NOMO-1 treated with DMSO at 0.1 percent for 48 hours (cell line): ENCODE results near the gene WIZ.
"Not testable (repeated sequence)": the region's sequence is repeated elsewhere in the genome, so short reads cannot be mapped to it uniquely, and the experiment has no call there.

ENCODE experiments used
- DNase-seq: peaks from one replicate; lab custom pipeline; 2025; ENCODE audit not compliant: unreplicated experiment; lab: John Stamatoyannopoulos, UW

The WIZ gene, protein sequence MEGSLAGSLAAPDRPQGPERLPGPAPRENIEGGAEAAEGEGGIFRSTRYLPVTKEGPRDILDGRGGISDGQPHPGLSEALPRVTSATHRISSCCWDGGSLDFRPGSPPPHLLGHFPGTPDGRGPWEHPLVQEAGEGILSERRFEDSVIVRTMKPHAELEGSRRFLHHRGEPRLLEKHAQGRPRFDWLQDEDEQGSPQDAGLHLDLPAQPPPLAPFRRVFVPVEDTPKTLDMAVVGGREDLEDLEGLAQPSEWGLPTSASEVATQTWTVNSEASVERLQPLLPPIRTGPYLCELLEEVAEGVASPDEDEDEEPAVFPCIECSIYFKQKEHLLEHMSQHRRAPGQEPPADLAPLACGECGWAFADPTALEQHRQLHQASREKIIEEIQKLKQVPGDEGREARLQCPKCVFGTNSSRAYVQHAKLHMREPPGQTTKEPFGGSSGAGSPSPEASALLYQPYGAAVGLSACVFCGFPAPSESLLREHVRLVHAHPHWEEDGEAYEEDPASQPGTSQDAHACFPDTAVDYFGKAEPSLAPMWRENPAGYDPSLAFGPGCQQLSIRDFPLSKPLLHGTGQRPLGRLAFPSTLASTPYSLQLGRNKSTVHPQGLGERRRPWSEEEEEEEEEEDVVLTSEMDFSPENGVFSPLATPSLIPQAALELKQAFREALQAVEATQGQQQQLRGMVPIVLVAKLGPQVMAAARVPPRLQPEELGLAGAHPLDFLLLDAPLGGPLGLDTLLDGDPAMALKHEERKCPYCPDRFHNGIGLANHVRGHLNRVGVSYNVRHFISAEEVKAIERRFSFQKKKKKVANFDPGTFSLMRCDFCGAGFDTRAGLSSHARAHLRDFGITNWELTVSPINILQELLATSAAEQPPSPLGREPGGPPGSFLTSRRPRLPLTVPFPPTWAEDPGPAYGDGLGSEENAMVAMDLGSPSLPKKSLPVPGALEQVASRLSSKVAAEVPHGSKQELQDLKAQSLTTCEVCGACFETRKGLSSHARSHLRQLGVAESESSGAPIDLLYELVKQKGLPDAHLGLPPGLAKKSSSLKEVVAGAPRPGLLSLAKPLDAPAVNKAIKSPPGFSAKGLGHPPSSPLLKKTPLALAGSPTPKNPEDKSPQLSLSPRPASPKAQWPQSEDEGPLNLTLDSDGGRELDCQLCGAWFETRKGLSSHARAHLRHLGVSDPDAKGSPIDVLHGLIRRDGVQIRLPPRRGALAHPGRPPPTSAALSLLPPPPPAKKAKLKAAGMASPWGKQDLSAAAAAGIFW (N-terminal part only)

DNA sequence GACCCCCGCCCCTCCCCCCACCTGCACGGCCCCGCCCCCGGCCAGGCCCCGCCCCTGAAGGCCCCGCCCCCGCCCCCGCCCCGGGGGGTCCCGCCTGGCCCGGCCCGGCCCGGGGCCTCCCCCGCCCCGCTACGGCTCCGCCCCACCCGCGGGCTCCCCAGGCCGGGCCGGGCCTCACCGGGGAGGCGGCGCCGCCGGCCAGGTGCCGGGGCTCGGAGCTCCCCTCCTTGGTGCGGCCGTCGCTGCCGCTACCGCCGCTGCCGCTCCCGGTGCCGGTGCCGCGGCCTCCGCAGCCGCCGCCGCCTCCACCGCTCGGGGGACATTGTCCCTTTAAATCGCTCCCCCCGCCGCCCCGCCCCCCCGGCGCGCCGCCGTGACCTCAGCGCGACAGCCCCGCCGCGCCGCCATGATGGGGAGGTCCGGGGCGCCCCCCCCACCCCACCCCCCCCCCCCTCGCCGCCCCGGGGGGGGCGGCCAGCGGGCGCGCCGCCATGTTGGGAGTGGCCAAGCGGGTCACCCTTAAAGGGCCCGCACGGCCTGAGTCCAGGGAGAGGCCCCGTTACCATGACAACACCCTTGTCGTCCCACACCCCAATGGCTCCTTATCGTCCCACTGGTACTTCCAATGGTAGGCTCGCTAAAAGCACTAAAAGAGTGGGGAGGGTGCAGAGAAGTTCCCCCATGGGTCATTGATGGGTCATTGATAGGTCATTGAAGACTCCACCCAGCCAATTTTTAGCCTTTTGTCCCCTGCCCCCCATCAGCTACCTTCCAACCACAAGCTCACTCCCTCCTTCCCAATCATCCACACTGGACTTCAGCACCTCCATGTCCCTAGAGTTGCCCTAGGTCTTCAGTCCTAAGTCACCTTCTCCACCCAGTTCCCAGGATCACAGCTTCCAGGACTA lies at the start of gene WIZ:
Gene WIZ (minus strand): TSS at position 337 of the 908 bp plus-strand sequence. CDS start 1,649 bp downstream, outside the sequence.
- DNase-seq, result peak; percentile 48

DNA sequence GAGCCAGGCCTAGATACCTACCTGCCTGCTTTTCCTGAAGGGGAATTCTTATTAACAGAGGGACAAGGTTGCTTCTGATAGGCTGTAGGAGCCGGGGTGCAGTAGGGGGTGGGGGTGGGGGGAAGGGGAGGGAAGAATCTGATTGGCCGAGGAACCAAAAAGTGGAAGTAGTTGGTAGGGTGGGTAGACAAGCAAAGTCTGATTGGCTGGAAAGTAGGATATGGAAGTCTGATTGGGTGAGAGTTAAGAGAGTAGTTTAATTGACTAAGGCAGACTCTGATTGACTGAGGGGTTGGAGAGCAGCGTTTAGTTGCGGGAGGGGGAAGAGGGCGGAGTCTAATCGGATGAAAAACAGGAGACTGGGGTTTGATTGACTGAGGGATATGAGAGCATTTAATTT lies 49.2 kb upstream of the WIZ start:
- DNase-seq, result no peak

DNA sequence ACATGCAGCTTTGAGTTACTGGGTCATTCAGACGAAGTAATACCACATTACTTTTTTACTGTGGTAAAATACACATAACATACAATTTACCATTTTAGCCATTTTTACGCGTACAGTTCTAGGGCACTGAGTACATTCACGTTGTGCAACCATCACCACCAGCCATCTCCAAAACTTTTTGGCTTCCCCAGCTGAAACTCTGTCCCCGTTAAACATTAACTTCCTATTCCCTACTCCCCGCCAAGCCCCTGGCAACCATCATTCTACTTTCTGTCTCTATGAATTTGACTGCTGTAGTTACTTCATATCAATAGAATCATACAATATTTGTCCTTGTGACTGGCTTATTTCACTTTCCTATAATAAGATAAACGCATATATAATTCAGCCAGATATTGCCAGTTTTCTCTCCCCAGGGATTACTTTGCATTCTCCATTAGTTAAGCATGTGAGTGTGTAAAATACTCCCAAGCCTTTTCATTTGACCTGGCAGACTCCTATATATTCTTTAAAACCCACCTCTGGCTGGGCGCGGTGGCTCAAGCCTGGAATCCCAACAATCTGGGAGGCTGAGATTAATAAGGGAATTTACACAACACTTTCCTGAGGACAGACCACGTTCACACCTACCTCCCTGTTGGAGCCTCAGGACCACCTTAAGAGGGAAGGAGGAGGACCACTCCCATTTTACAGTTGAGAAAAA lies 48.6 kb upstream of the WIZ start:
- no peak for DNase-seq

DNA sequence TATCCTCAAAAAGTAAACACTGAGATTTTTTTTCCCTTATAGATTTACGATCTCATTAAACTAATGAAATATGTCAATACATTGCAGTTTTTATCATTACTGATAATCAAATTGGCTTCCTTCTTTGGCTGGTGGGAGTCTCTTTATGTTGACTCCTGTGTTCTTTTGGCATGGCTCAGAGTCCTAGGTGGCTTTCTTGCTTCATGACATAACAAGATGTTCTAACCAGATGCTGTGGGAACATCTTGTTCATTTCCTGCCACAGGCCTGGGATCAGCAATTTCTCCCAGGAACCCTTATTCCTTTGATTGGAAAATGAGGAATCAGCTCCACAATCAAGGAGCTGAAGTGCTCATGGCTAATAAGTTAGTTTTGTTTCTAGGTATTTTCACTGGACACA lies 45.4 kb upstream of the WIZ start:
- DNase-seq, result no peak

DNA sequence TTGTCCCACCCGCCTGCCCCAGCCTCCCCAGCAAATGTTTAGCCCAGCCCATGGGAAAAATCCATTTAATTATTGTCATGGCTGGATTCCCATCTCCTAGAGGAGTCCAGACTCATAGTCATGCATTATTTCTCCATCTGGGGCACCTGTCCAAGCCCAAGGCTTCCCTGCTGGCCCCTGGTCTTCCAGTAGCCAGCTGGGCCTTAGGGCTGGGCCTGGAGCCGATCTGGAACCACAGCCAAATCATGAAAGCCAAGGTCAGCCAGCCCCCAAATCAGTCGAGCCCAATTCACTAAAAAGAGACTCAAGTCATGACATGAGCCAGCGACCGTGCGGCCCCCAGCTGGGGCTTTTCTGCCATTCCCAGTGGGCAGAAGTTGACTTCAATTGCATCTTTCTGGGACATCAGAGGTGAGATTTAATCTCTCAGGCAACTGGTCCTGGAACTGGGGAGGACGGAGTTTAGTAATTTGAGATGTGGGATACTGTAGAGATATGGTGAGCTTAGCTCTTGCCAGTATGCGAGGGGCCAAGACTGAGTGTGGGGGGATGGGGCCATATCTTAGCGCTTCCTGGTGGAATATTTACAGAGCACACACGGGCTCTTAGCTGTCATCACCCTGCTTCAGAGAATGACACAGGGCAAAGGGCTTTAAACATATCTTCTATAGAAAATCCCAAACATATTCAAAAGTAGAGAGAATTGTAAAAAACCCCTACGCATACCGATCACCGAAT lies 38.9 kb upstream of the WIZ start:
- DNase-seq, result no peak

DNA sequence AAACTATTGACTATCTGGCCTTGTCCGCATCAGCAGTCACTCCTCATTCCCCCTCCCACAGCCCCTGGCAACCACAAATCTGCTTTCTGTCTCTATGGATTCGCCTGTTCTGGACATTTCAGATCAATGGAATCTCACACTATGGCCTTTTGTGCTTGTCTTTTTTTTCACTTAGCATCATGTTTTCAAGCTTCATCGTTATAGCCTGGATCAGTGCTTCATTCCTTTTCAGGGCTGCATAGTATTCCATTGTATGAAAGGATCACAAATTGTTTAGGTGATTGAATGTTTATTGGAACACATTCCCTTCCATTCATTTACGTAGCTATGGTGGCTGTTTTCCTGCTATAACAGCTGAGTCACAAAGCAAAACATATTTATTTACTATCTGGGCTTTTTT lies 37.3 kb upstream of the WIZ start:
- DNase-seq, result no peak

DNA sequence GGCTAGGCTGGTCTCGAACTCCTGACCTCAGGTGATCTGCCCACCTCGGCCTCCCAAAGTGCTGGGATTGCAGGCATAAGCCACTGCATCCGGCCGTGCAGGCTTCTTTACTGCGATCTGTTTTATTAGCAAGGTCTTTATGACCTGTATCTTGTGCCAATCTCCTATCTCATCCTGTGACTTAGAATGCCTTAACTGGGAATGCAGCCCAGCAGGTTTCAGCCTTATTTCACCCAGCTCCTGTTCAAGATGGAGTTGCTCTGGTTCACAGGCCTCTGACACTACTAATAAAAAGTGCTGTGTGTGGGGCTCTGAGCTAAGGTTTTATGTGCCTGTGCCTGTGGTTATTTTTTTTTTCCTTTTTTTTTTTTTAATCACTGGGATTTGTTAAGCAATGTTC lies 36.0 kb upstream of the WIZ start:
- DNase-seq, result not testable (repeated sequence)

DNA sequence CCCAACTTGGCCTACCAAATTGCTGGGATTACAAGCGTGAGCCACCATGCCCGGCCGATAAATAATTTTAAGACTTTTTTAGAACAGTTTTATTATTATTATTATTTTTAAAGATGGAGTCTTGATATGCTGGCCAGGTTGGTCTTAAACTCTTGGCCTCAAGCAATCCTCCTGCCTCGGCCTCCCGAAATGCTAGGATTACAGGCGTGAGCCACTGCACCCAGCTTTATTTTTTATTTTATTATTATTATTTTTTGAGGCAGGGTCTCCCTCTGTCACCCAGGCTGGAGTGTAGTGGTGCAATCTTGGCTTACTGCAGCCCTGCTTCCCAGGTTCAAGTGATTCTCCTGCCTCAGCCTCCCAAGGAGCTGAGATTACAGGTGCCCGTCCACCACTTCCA lies 31.2 kb upstream of the WIZ start:
- DNase-seq, result not testable (repeated sequence)

DNA sequence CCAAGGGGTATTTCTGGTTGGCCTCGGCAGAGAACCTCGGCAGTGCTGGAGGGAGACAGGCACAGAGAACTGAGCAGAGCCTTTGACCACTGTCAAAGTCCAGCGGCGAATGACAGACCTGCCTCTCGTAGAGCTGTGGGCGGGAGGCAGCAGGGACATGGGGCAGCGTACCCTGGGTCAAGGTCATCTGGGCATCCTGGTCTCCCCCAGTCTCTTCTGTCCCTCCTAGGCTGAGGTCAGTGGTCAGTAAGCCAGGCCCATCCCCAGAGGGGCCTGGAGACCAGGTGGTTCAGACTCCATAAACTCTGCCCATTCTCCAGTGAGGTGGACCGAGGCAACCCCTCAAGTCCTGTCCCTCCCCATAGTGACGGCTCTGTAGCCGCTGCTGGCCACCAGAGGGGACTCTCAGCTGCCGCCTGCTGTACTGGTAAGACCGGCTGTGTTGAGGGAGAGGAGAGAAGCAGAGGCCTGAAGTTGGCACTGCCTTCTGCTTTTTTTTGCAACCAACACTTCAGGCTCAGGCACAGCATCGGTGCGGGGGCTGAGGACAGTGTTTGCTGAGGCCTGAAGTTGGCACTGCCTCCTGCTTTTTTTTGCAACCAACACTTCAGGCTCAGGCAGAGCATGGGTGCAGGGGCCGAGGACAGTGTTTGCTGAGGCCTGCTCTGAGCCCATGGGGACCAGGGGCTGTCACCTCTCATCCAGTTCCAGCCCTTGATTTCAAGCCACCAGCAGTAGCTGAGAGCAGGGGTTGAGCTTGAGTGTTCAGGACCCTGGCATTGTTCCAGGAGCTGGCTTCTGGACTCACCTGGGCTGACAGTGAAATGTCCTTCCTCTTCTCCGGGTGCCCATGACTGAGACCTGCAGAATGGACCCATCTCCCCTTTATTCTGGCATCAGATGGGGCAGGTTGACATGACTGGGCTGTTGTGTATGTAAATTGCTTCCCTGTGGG lies 29.9 kb upstream of the WIZ start, which contains the start of gene PGLYRP2:
Gene PGLYRP2 (minus strand): TSS at position 111 of the 955 bp plus-strand sequence. CDS start 130 bp downstream, outside the sequence.
- no peak for DNase-seq

DNA sequence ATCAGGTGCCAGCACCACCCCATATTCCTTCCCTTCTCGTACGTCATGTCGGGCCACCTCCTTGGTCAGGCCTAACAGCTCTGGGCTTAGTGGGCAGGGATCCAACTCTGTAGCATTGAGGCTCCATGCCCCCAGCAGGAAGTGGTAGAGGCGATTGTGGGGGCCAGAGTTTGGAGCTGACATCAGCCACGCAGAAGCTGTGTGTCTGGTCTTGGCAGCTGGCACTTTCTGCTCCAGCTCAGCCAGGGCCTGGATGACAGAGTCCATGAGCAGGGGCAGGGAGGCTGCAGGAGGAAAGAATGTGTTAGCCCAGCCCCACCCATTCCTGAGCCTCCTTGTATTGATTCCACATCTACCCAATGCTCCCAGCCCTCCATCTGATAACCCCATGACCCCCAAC lies 26.6 kb upstream of the WIZ start:
- DNase-seq, result no peak

DNA sequence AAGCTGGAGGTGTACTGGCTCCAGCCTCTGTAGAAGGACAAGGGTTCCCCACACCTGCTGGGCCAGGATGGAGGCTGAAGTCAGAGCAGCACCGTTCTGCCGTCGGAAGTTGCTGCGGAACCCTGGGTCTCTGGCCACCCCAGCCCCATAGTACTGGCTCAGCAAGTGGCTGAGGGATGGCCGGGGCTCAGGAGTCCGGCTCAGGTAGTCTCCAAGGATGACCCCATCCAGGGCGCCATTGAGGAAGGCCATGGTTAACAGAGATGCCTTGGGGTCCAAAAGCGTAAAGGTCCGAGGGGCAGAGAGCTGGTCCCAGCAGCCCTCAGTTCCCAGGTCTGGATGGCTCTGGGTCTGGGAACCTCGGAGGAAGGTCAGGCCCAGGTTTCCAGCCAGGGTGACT lies 25.9 kb upstream of the WIZ start:
- no peak for DNase-seq

DNA sequence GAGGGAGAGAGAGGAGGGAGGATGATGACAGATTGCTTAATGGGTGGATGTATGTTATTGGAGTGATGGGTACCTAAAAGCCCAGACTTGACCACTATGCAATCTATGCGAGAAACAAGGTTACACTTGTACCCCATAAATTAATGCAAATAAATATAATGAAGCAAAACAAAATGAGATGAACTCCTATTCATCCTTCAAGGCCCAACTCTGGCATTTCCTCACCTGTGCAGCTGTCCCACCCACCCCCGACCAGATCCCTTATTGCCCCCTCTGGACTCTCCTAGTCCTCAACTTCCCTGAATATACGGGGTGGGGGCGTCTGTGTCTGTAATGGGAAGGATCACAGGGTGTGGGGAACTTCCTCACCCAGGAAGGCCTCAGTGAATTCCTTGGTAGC lies 25.4 kb upstream of the WIZ start:
- no peak for DNase-seq

DNA sequence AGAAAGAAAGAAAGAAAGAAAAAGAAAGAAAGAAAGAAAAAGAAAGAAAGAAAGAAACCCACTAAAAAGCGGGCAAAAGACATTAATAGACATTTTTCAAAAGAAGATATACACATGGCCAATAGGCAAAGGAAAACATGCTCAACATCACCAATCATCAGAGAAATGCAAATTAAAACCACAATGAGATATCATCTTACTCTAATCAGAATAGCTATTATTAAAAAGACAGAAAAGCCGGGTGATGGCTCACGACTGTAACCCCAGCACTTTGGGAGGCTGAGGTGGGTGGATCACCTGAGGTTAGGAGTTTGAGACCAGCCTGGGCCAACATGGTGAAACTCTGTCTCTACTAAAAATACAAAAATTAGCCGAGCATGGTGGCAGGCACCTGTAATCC lies 24.1 kb upstream of the WIZ start:
- not testable (repeated sequence) for DNase-seq

DNA sequence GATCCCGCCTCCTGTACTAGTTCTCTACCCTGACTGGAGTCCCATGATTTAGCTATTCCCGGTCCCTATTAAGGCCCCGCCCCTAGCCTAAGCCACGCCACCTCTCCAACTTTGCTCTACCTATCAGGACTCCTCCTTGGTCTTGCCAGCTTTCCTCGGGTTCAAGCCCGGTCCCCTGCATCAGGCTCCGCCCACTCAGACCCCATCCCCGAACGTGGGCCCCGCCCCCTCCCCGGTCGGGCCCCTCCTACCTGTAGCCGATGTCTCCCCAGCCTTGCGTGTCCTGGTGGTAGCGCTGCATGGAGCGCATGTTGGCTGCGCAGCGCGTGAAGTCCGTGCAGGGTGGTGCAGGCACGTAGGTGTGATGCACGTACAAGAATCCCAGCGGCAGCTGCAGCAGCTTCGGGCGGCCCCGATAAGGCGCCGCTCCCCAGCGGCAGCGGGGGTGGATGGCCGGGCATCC lies 21.9 kb upstream of the WIZ start:
- DNase-seq, result no peak

DNA sequence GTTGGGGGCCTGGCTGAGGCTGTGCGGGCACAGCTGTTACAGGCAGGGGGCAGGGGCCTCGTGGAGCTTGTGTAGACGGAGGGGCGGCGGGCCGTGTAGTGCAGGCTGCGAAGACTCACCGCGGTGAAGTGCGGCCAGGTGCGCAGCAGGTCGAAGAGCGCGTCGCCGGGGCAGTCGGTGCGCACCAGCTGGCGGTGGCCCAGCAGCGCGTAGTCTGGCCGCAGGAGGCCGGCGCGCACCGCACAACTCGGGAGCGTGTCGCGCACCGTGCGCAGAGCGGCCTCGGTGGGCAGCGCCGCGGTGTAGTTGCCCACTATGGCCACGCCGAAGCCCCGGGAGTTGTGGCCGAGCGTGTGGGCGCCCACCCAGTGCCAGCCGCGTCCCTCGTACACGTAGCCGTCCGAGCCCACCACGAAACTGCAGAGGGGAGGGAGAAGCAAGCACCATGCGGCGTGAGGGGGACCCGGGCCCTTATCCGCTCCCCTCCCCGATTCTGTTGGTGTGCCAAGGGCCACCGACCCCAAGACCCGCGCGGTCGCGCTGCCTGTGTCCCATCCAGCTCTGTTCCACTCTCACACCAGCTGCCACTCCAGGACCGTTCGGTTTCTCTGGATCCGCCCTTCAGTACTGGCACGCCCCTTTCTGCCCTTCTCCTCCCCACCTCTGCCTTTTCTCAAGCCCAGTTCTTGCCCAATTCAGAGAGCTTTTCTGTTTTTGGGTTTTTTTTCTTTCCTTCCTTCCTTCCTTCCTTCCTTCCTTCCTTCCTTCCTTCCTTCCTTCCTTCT lies 19.9 kb upstream of the WIZ start:
- DNase-seq, result peak; percentile 9

DNA sequence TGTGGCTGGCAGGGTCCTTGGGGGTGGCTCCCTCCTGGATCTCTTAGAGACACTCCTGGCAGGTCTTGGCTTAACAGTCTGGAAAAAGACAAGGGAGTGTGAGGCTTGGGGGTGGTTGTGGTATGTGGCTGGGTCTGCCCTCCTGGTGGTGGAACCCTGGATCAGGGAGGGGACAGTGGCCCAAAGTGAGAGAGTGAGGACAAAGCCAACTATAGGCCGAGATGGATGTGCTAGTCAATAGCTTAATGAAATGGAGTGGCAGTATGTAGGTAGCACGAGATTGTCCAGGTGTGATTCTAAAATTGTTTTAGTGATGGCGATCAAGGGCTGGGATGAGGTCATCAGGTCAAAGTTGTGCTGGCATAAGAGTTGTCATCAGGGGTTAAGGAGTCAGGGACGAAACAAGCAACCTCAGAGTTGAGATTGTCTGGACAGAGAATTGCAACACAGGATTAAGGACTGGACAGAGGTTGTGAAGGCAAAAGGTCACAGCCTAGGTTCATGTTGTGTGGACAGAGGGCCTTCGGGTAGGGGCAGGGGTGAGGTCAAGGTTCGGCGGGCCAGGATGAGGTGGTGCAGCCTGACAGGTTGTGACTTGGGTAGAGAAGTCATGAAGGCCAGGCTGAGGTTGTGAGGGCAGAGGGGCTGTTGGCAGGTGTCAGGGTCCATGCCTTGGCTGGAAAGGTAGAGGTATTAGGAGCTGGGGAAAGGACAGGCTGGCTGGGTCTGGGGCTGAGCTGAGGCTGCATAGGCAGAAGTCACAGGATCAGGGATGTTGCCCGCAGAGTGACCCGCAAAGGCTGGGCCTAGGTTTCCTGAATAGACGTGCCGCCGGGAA lies 19.1 kb upstream of the WIZ start:
- no peak for DNase-seq
